Measurements from ENCODE around the gene CYB561.

CYB561 gene

DNA sequence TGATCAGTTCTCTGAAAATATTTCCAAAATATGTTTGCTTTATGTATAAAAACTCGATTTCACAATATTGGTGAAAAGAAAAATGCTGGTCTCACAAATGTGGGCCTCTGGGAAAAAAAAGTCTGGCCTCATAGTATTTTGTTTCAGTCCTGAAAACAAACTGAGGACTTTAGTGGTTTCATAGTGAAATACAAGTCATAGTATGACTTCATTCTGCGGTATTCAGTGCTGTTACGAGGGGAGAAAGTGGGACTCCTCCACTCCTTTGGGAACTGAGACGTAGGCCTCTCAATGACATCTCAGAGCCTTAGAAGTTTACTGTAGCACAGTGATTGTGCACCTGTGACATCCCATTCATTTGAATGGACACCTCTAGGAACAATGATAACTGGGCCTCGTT is 56.0 kb downstream of the CYB561 start:
- in situ Hi-C loops (cut with MboI; ENCODE audit: low sequenced_read_pairs), result no loop called here
- no peak for DNase-seq (ENCODE audit: low spot score in 2 of 2)
- H3K4me3 ChIP-seq, result no peak overlapping the region
- H3K4me1 ChIP-seq, result no peaks in the 10 kb centered on the region
- no peaks in the 10 kb centered on the region for H3K9me3 ChIP-seq
- peaks cover 15% of the 10 kb centered on the region; the same call in 1 of the 2 replicates for H3K36me3 ChIP-seq (replicated peaks)
- no peaks in the 10 kb centered on the region for H3K27me3 ChIP-seq (ENCODE audit: low read depth)

- peaks cover 9% of the 10 kb centered on the region for H3K36me3 ChIP-seq (replicated peaks)
- no peaks in the 10 kb centered on the region for H3K9me3 ChIP-seq
- H3K27me3 ChIP-seq (ENCODE audit: low read depth), result no peaks in the 10 kb centered on the region
- in situ Hi-C loops (cut with MboI; ENCODE audit: low sequenced_read_pairs), result no loop called here
- no peak for DNase-seq (ENCODE audit: low spot score in 2 of 2)
- H3K4me3 ChIP-seq, result no peak overlapping the region
- no peaks in the 10 kb centered on the region for H3K4me1 ChIP-seq
These were observed 58.3 kb downstream of the CYB561 start for GRCh38 chr17:63387656-63388340.

GRCh38 chr17:63382826-63383225 is 63.3 kb downstream of the CYB561 start:
- H3K9me3 ChIP-seq, result no peaks in the 10 kb centered on the region
- H3K4me1 ChIP-seq, result no peaks in the 10 kb centered on the region
- no peaks in the 10 kb centered on the region for H3K27me3 ChIP-seq (ENCODE audit: low read depth)
- in situ Hi-C loops (cut with MboI; ENCODE audit: low sequenced_read_pairs), result no loop called here
- H3K36me3 ChIP-seq (replicated peaks), result peaks cover 15% of the 10 kb centered on the region
- H3K4me3 ChIP-seq, result no peak overlapping the region
- DNase-seq (ENCODE audit: low spot score in 2 of 2), result no peak

Data from HAP-1 (cell line).